Ishikawa (cell line): Measurements from ENCODE around the gene TMEM132D.

Experiments used
- CEBPB ChIP-seq: IDR thresholded peaks from 2 replicates; pipeline ENCODE4 v1.6.1; 2012
- TAF1 ChIP-seq: IDR thresholded peaks from 2 replicates; pipeline ENCODE4 v1.6.1; 2012; ENCODE audit warnings: low read depth, mild to moderate bottlenecking
- TF ChIP-seq, protein P1 (sequence below): IDR thresholded peaks from 2 replicates; pipeline ENCODE4 v1.6.1; 2012

DNA sequence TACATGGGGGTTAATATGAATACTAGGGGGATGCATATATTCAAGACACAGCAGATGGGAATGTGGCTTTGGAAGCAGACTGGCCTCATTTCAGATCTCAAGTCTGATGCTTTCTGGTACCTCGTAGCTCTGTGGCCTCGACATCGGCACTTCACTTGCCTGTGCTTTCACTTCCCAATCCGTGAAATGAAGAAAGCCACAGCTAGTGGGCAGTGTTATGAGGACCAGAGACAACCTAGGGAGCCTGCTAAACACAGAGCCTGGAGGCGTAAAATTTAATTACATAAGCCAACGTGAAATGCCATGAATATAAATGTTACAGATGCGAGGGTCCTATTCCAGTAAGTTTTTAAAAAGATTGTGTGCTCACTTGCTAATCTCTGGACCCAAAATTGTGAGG is 286.0 kb downstream of the TMEM132D start:
- no peak for TF ChIP-seq CEBPB
- TF ChIP-seq, protein P1, sequence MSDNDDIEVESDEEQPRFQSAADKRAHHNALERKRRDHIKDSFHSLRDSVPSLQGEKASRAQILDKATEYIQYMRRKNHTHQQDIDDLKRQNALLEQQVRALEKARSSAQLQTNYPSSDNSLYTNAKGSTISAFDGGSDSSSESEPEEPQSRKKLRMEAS, result no peak
- no peak for TF ChIP-seq TAF1
